ENCODE results near the gene NFX1.
"Not testable (repeated sequence)": the region's sequence is repeated elsewhere in the genome, so short reads cannot be mapped to it uniquely, and the experiment has no call there.

NFX1 gene

DNA sequence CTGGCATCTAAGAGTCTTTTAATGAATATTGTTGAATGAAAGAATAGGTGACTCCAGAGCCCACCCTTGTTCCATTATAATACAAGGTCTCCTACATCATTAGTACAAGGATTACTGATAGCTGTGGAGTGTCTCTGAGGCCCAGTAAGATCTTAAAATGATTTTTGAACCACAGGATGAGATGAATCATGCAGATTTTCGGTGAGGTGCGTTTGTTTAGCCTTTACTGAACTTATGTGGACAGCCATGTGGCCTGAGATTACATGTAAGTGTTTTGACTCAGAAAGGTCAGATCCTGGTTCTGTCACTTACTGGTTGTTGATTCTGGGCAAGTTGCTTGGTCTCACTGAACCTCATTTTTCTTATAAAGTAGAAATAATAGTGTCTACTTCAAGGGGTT lies 21.6 kb downstream of the NFX1 start:
- no peak for DNase-seq

DNA sequence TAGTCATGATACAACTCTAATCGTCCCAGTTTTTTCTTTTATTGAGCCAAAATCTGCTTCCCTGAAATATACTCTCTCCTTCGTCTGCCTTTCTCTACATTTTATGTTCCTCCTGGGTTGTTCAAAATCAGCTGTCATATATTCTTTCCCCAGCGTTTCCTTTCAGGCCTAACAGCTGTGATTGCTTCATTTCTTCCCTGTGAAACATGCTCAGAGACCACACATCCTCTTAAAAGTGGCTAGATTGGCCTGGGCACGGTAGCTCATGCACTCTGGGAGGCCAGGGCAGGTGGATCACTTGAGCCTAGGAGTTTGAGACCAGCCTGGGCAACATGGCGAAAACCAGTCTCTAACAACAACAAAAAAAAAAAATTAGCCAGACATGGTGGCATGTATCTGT lies 25.1 kb downstream of the NFX1 start:
- no peak for DNase-seq

DNA sequence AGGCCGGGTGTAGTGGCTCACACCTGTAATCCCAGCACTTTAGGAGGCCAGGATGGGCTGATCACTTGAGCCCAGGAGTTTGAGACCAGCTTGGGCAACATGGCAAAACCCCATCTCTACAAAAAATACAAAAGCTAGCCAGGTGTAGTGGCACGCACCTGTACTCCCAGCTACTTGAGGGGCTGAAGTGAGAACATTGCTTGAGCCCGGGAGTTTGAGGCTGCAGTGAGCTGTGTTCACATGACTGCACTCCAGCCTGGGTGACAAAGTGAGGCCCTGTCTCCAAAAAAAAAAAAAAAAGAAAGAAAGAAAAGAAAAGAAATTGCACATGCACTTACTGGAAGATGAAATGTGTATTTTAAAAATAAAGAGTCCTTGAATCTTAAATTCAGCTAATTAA lies 26.8 kb downstream of the NFX1 start:
- DNase-seq: not testable (repeated sequence)

DNA sequence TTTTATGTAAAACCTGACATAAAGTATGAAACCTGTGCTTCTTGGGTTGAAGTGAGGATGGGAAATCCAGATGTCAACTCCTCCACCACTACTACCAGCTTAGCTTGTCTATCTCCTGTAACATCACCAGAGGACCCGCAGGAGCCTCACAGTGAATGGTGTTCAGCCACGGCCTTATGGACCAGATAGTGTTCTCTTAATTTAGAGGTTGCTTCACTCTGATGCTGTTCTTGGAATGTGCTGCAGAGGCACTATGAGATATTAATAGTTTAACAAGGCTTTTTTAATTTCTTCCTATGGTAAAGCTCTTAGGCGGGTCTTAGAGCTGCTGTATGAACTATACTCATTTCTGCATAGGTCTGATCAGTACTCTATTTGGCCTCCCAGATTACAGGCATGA lies 27.9 kb downstream of the NFX1 start:
- no peak for DNase-seq

GRCh38 chr9:33318781-33319180 lies 28.5 kb downstream of the NFX1 start:
- DNase-seq: no peak

- DNase-seq: no peak
Observed at GRCh38 chr9:33320230-33320567, 29.9 kb downstream of the NFX1 start.

GRCh38 chr9:33320568-33321261 lies 30.4 kb downstream of the NFX1 start:
- DNase-seq: no peak

- no peak for DNase-seq
Observed at GRCh38 chr9:33329117-33329563, 38.8 kb downstream of the NFX1 start.

- no peak for DNase-seq
Observed at GRCh38 chr9:33329979-33330378, 39.7 kb downstream of the NFX1 start.

DNA sequence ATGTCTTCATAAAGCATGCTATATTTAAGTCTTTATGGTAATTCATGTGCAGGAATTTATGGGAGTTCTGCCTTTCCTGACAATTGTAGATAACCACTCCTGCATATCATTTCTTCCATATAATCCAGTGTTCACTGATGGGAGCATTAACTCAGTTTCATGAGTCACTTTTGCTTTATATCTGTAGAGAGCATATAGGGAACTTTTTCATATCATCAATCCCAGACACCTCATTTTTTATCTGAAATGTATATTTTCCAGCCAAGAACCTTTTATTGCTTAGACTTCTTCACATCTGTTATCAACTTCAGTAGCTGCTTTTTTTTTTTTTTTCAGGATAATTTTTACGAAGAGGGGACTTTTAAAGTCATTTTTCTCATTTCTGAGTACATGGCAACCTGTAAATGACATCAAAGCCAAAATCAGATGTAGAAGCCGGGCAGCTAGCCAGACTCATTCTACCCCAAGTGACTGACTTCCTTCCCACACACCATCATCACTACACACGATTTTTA lies 41.1 kb downstream of the NFX1 start:
- DNase-seq: no peak

DNA sequence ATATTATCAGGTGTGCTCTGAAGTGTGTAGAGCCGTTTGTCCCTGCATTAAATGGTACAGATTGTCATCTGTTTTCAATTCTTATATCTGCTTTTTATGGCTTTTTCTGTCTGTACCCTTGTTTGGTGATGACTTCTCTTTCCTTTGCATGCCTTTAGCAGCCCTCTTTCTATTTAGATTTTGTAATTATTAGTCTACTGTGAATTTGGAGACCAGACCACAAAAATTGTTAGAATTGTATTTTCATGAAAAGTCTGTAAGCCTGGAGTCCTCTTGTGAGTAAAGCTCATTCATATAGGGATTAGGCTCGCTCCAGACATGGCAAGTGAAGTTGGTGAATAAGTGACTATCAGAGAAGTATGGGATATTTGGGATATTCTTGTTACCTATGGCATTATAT lies 41.7 kb downstream of the NFX1 start:
- no peak for DNase-seq

- not testable (repeated sequence) for DNase-seq
Observed at GRCh38 chr9:33332956-33333355, 42.6 kb downstream of the NFX1 start.

GRCh38 chr9:33340186-33340585 lies 49.9 kb downstream of the NFX1 start:
- no peak for DNase-seq

GRCh38 chr9:33341182-33341581 lies 50.9 kb downstream of the NFX1 start:
- DNase-seq: no peak

DNA sequence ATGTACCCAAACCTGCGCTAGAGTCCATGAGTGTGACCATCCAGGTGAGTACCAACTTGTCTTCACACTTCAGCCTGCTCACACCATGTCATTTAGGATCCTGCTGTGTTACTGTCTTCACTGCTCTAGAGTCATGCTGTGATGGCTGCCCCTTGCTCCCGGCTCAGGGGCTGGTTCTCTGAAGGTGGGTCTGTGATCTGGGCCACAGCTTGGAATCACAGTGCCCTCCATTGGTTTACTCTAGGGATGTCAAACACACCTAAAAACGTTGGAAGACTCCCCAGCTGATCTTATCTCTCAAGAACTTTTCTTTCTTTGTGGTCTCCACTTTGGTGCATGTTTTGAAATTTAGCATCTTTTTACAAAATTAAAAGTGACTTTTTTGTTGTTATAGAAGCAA lies 53.8 kb downstream of the NFX1 start:
- DNase-seq: no peak

DNA sequence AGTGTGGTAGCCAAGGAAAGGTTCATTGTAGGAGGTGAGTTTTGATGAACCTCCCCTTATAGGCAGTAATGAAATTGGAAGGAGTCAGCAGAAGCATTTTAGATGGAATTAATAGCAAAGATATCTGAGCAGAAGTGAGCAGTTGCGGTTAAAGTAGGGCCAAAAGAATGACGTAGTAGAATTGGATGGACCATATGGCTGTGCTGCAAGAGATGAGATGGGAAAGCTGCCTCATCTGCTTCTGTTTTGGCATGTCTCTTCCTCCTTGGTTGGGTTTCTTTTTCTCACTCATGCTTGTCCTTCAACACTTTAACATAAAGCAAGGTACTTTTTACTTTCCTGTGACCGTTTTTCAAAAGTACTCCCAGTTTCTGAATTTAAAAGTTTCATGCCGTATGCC lies 56.2 kb downstream of the NFX1 start:
- DNase-seq: no peak

GRCh38 chr9:33348998-33349397 lies 58.7 kb downstream of the NFX1 start:
- DNase-seq: no peak

- DNase-seq: no peak
Observed at GRCh38 chr9:33349743-33350142, 59.4 kb downstream of the NFX1 start.

DNA sequence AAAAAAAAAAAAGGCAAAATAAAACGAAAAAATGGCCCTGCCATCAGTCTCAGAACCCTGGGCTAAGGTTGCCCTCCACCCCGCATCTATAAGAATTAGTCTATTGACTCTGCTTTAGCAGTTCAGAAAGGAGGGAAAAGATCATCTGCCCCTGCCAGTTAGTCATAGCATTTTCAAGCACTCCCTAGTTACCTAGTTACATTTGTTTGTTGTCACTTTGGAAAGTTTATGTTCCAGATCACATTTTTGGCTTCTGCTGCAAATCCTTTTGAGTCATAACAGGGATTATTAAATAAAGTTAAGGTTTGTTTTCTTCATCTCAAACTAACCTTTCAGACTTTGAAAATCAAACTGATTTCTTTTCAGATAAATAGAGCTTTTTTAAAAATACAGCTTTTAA lies 60.0 kb downstream of the NFX1 start:
- DNase-seq: no peak

GRCh38 chr9:33351547-33351946 lies 61.2 kb downstream of the NFX1 start:
- DNase-seq: no peak

- DNase-seq: no peak
Observed at GRCh38 chr9:33354651-33355211, 64.4 kb downstream of the NFX1 start.

- DNase-seq: no peak
Observed at GRCh38 chr9:33355933-33356332, 65.6 kb downstream of the NFX1 start.

GRCh38 chr9:33358641-33359040 lies 68.3 kb downstream of the NFX1 start:
- DNase-seq: not testable (repeated sequence)

GRCh38 chr9:33364127-33364526 lies 73.8 kb downstream of the NFX1 start:
- DNase-seq: no peak

DNA sequence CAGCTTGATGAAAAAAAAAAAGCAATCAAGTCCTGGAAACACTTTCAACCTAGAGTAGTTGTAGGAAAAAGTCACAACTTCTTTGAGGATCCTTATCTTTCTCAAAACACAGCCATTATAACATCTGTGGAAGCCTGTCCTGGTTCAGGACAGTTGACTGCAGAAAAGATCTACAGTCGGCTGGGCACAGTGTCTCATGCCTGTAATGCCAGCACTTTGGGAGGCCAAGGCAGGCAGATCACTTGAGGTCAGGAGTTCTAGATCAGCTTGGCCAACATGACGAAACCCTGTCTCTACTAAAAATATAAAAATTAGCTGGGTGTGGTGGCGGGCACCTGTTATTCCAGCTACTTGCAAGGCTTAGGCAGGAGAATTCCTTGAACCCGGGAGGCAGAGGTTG lies 74.5 kb downstream of the NFX1 start:
- not testable (repeated sequence) for DNase-seq

Measured in NCI-H2227 treated with DMSO at 0.1 percent for 48 hours (cell line).